HFF-Myc (cell line): Measurements from ENCODE around the gene HOXD4.

Experiments
- DNase-seq: peaks from one replicate; pipeline ENCODE4 v3.0.0-alpha.2; 2011; ENCODE audit warnings: low read depth; ENCODE audit errors: extremely low read depth
- H3K4me3 ChIP-seq: replicated peaks from 2 replicates; pipeline ENCODE4 v1.5.1; 2011; ENCODE audit warnings: low read depth, mild to moderate bottlenecking, control low read depth, low read length
- TF ChIP-seq, protein P1 (sequence below): IDR thresholded peaks from 2 replicates; pipeline ENCODE4 v1.5.1; 2012; ENCODE audit warnings: mild to moderate bottlenecking, low read depth, low read length, control low read depth; ENCODE audit errors: missing control alignments

Gene HOXD4

DNA sequence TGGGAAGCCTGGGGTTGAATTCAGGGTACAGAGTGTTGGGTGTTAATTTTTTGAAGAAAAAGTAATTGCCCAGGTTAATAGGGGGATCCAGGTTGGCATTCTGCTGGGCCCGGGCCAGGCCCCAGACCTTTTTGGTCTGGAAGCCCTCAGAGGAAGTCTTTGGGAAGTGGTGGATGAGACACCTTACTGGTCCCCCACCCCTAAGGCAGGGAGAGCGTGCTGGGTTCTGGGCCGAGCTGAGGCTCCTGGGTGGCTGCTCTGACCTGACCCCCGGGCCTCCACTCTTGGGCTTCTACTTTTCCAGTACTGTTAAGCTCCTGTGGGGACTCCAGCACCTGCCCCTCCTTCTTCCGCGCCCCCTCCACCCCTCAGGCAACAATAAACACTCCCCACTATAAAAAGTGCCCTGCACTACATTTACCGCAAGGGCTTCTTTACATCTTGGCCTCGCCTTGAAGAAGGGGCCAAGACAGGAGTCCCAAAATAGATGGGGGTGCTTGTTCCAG lies 5.0 kb downstream of the HOXD4 start:
- no peak for DNase-seq
- H3K4me3 ChIP-seq = no peak overlapping the region
- TF ChIP-seq, protein P1, sequence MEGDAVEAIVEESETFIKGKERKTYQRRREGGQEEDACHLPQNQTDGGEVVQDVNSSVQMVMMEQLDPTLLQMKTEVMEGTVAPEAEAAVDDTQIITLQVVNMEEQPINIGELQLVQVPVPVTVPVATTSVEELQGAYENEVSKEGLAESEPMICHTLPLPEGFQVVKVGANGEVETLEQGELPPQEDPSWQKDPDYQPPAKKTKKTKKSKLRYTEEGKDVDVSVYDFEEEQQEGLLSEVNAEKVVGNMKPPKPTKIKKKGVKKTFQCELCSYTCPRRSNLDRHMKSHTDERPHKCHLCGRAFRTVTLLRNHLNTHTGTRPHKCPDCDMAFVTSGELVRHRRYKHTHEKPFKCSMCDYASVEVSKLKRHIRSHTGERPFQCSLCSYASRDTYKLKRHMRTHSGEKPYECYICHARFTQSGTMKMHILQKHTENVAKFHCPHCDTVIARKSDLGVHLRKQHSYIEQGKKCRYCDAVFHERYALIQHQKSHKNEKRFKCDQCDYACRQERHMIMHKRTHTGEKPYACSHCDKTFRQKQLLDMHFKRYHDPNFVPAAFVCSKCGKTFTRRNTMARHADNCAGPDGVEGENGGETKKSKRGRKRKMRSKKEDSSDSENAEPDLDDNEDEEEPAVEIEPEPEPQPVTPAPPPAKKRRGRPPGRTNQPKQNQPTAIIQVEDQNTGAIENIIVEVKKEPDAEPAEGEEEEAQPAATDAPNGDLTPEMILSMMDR = no peak

DNA sequence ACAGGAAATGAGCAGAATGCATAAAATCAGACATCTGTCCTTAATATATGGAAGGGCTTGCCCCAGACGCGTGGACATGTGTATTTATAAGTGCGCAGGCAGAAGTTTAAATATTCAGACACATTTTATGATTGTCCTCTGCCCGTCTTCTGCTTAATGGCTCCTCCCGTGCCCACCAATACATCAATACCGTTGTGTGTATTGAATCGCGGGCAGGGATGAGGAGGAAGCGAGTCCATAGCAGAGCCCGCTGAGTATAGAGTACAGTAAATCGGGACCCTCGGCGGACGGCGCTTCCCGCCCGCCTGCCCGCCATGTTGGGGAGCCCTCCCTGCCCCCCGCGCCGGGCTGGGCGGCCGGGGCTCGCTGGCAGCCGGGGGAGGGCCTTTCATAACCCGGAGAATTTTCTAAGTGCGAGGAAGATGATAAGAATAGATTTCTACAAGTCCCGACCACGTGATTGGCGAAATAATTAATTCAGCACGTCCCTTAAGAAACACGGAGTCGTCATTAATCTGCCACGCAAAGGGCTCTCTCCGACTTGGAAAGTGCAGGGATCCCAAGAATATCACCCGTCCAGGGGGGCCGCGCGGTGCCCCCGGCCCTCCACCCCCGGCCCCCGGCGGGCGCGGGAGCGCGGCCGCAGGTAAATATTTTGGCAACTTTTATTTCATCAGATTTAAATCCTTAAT lies 5.6 kb downstream of the HOXD4 start, which contains the start of gene HOXD3:
Gene HOXD3 (plus strand): TSS at position 501 of the 692 bp plus-strand sequence. CDS start 11,808 bp downstream, outside the sequence.
- TF ChIP-seq, protein P1 = no peak
- no peak for DNase-seq
- no peak within 1 kb of the TSS for H3K4me3 ChIP-seq

DNA sequence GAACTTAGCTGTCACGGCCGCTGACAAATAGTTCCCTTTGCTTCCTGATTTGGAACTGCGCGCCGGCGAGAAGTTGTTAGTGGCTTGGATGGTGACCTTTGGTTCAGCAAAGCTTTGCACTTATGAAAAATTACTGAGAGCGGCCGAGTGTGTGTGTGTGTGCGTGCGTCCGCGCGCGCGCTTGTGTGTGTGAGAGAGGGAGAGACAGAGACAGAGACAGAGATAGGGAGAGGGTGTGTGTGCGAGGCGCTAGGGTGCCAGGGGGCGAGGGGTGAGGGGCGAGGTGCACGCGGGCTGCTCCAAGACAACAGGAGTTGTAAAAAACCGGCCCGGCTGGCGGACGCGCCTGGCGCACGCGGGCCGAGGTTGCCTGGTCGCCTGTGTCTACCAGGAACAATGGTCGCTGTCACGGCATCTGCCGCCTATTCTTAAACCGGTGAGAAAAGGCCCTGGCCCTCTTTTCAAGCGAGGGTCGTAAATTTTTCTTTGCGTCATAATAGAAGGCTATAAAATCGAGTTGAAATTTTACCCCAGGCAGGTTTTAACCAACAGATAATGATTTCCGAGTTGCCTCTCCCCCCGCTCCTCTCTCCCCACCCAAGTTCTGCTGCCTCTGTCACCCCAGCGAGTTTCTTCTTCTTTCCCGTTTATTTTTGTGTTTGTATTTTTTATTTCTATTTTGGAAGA lies 6.3 kb downstream of the HOXD4 start:
- H3K4me3 ChIP-seq = no peak overlapping the region
- DNase-seq = no peak
- TF ChIP-seq, protein P1 = no peak

DNA sequence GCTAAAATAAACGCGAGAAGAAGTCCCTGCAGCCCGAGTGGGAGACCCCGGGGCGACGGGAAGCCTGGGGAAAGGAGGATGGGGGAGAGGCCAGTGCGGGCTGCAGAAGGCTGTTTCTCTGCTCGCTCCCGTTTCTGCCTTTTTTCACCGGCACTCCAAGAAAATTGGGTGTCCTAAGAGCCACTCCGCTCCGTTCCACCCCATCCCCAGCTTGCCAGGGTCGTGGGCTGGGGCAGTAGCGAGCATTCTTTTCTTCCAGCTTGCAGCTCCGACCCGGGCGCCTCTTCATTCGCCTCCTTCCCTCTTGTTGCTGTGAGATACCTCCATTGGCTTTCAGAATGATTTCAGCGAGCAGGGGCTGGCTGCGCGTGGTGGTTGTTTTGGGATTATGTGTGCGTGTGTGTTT lies 6.8 kb downstream of the HOXD4 start:
- no peak overlapping the region for H3K4me3 ChIP-seq
- TF ChIP-seq, protein P1 = no peak
- no peak for DNase-seq

DNA sequence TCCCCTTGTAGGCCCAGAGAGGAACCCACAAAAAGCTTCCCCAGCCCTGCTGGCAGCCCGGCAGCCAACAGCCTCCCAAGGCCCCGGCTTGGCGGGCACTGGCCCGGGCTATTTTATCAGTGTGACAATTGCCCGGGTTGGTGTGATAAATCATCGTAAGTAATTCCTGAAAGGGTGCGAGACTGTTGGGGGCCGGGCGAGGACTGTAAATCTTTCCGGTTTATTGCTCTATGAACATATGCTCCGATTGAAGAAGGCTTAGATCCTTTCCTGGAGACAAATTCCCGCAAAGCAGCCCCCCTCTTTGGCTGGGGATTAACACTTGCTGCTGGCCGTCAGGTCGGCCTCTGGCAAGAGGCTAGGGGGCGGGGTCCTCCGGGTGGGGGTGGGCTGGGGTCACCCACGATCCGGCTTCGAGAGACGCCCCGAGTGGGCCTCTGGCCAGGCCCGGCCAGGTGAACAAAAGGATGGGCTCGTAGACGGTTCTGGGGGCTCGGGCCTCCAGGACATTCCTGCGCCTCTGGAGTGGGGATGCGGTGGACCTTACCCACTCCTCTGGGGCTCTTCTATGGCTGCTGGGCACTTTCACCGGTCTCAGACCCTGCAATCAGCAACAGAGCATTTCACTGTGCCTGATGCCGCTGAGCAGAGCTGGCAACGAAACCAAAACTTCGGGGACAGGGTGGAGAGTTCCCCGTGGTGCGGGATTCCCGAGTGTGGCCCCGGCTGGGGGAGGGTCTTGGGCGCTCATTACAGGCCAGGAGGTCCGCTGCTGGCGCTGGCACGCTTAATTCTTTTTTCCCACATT lies 7.7 kb downstream of the HOXD4 start:
- TF ChIP-seq, protein P1 = no peak
- no peak for DNase-seq
- no peak overlapping the region for H3K4me3 ChIP-seq

DNA sequence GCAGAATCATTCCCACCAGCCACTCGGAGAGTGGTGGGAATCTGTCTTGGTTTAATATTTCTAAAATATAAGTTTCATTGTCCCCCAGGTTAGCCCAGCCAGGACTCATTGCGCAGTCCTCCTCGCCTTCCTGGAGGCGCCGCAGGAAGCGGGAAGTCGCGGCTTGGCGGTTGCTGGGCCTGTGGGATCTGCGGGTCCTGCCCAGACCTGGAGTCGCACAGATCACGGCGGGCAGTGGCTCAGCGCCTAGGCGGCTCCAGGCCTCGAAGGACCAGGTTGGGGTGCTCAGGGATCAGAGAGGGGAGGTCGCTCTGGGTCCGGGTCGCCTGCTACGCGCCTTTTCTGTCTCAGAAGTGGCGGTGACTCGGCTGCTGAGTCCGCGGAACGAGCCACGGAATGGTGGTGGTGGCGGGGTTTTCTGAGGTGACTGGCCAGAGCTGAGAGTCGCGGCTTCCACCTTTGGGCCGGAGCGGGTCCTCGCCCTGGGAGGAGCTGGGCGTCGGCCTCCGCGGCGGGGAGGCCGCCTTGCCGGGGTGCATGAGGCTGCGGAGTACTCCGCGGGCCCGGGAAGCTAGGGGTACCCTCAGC lies 8.4 kb downstream of the HOXD4 start:
- no peak for DNase-seq
- no peak overlapping the region for H3K4me3 ChIP-seq
- TF ChIP-seq, protein P1 = no peak
